ENCODE results near the gene FASTK.

DNA sequence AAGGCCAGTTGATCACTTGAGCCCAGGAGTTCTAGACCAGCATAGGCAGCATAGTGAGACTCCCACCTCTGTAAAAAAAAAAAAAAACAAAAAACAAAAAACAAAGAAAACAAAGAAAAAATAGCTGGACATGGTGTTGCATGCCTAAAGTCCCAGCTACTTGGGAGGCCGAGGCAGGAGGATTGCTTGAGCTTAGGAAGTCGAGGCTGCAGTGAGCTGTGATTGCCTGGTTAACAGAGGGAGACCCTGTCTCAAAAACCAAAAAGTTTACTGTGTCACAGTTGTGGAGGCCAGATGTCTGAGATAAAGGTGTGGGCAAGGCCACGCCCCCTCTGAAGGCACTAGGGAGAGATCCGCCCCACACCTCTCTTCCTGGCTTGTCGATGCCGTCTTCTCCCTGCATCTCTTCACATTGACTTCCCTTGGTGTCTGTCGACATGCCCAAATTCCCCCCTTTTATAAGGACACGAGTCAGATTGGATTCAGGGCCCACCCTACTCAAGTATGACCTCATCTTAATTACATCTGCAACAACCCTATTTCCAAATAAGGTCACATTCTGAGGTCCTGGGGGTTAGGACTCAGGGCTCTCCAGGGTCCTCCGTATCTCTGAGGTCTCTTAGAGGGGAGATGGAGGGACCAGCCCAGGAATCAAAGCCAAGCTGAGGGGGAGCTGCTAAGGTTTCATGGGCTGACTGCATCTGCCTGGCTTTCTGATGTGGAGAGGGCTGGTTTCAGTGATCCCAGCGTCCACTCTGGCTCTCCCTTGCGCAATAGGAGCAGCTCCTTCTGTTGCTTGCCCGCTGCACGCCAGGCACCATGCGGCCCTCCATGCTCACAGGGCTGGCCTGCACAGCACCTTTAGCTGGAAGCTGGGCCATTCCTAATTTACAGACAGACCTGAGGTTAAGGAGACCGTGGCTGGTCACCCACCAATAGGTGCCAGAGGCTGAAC lies 28.8 kb upstream of the FASTK start:
- no peak for TF ChIP-seq GATA2 (IDR thresholded peaks at IDR 0.05; ENCODE audit: low read depth, low read length)
- no peak for TF ChIP-seq GATA3 (IDR thresholded peaks at IDR 0.05; ENCODE audit: low read depth, low read length)

Data from SH-SY5Y (cell line).